HG03521 (cell line): Measurements from ENCODE around the gene SMYD3.
"Not testable (repeated sequence)": the region's sequence is repeated elsewhere in the genome, so short reads cannot be mapped to it uniquely, and the experiment has no call there.

ENCODE experiments used
- ATAC-seq: cut with Tn5 transposase; IDR thresholded peaks from one replicate; pipeline ENCODE4 v1.9.1; 2021; ENCODE audit warnings: mild to moderate bottlenecking, moderate library complexity; ENCODE audit not compliant: unreplicated experiment

The SMYD3 gene

GRCh38 chr1:245978915-245979314, 528.2 kb downstream of the SMYD3 start:
- no peak for ATAC-seq

- ATAC-seq, result no peak
Observed at GRCh38 chr1:245972476-245972875, 534.6 kb downstream of the SMYD3 start.

- ATAC-seq, result no peak
Observed at GRCh38 chr1:245971711-245972085, 535.4 kb downstream of the SMYD3 start.

GRCh38 chr1:245971076-245971710, 535.9 kb downstream of the SMYD3 start:
- not testable (repeated sequence) for ATAC-seq

- ATAC-seq, result no peak
Observed at GRCh38 chr1:245969283-245969682, 537.8 kb downstream of the SMYD3 start.

- no peak for ATAC-seq
Observed at GRCh38 chr1:245968775-245969174, 538.3 kb downstream of the SMYD3 start.

- no peak for ATAC-seq
Observed at GRCh38 chr1:245965398-245965797, 541.7 kb downstream of the SMYD3 start.

GRCh38 chr1:245963649-245964048, 543.4 kb downstream of the SMYD3 start:
- no peak for ATAC-seq

- no peak for ATAC-seq
Observed at GRCh38 chr1:245962453-245962852, 544.6 kb downstream of the SMYD3 start.

GRCh38 chr1:245961137-245961540, 545.9 kb downstream of the SMYD3 start:
- ATAC-seq, result no peak

- no peak for ATAC-seq
Observed at GRCh38 chr1:245960171-245960570, 546.9 kb downstream of the SMYD3 start.

GRCh38 chr1:245958016-245958415, 549.1 kb downstream of the SMYD3 start:
- ATAC-seq, result no peak

- ATAC-seq, result no peak
Observed at GRCh38 chr1:245957427-245957826, 549.7 kb downstream of the SMYD3 start.

GRCh38 chr1:245956225-245956624, 550.9 kb downstream of the SMYD3 start:
- no peak for ATAC-seq

GRCh38 chr1:245953876-245954660, 553.0 kb downstream of the SMYD3 start:
- ATAC-seq, result peak; percentile 41

- ATAC-seq, result no peak
Observed at GRCh38 chr1:245952383-245953026, 554.6 kb downstream of the SMYD3 start.

GRCh38 chr1:245948786-245949185, 558.3 kb downstream of the SMYD3 start:
- ATAC-seq, result no peak

- no peak for ATAC-seq
Observed at GRCh38 chr1:245946905-245947304, 560.2 kb downstream of the SMYD3 start.

GRCh38 chr1:245945136-245945535, 561.9 kb downstream of the SMYD3 start:
- not testable (repeated sequence) for ATAC-seq

GRCh38 chr1:245942856-245943255, 564.2 kb downstream of the SMYD3 start:
- no peak for ATAC-seq

GRCh38 chr1:245941771-245942170, 565.3 kb downstream of the SMYD3 start:
- ATAC-seq, result not testable (repeated sequence)

GRCh38 chr1:245939756-245940345, 567.2 kb downstream of the SMYD3 start:
- ATAC-seq, result no peak
